ENCODE measurements around the gene CSMD2. TPM values are rescaled to one million over a fixed set of nuclear protein-coding genes. Genes with fewer than 3 reads are reported as not detected.

CSMD2 gene
- polyA plus RNA-seq, 1 of the 3 experiments (the other 2 are of a cell fraction): not detected

- TF ChIP-seq CTCF (IDR thresholded peaks at IDR 0.05) (no peak), SMC3 (IDR thresholded peaks at IDR 0.05; ENCODE audit: low read depth, low read length) (no peak), USF1 (IDR thresholded peaks at IDR 0.05; ENCODE audit: borderline replicate concordance, low read depth) (no peak), YY1 (IDR thresholded peaks at IDR 0.05; ENCODE audit: low read depth) (no peak), TAF1 (IDR thresholded peaks at IDR 0.05; ENCODE audit: borderline replicate concordance, low read depth, low read length) (no peak), POLR2AphosphoS5 (IDR thresholded peaks at IDR 0.05; ENCODE audit: low read depth, low read length) (no peak), TCF12 (IDR thresholded peaks at IDR 0.05) (no peak), FOXM1 (IDR thresholded peaks at IDR 0.05; ENCODE audit: low read depth) (no peak), ELF1 (IDR thresholded peaks at IDR 0.05) (no peak)
Measured at GRCh38 chr1:33706634-33707255, 458.3 kb downstream of the CSMD2 start (continued).

- H3K9me2 ChIP-seq: no peaks in the 10 kb centered on the region
- H4K20me1 ChIP-seq (ENCODE audit: insufficient read depth): no peaks in the 10 kb centered on the region
- TF ChIP-seq FOSL2 (IDR thresholded peaks at IDR 0.05; ENCODE audit: borderline replicate concordance, low read depth) (no peak), ZBTB33 (IDR thresholded peaks at IDR 0.05; ENCODE audit: borderline replicate concordance, low read depth) (no peak), POLR2AphosphoS5 (IDR thresholded peaks at IDR 0.05; ENCODE audit: low read depth, low read length) (no peak)
- H3K36me3 ChIP-seq (replicated peaks in 1 of 2; ENCODE audit: control insufficient read depth in 1 of 2, insufficient read depth in 2 of 2, low read length in 1 of 2): no peaks in the 10 kb centered on the region
- no peak overlapping the region for H3K4me2 ChIP-seq
- H3K9ac ChIP-seq: no peak overlapping the region
- H2AFZ ChIP-seq (ENCODE audit: low read depth): no peak overlapping the region
- POLR2A ChIA-PET: no interaction called here
- no peaks in the 10 kb centered on the region; a peak in 1 of 4 replicates for H3K4me1 ChIP-seq (ENCODE audit: control insufficient read depth in 1 of 2, insufficient read depth in 2 of 2, low read depth in 1 of 2, low read length in 1 of 2)
- no peak overlapping the region for H3K27ac ChIP-seq (ENCODE audit: low read depth in 2 of 2, low read length in 1 of 2)
- H3K27me3 ChIP-seq (ENCODE audit: insufficient read depth): no peaks in the 10 kb centered on the region
- CTCF ChIA-PET: interaction anchor here (0.9 to 1.8 kb wide), 5 partner anchors 9 to 460 kb away, joined by 3 to 5 read pairs (median 3); no protein-coding TSS in a partner anchor
- no peaks in the 10 kb centered on the region for H3K9me3 ChIP-seq
- 19% methylated on average over 3 of the region's 3 CpGs for WGBS (ENCODE audit: low lambda C conversion rate)
- no peaks in the 10 kb centered on the region for H3F3A ChIP-seq (replicated peaks; ENCODE audit: insufficient read depth)
- no peaks in the 10 kb centered on the region for H3K79me2 ChIP-seq (ENCODE audit: insufficient read depth)
- H3K4me3 ChIP-seq (ENCODE audit: low read depth in 2 of 2, low read length in 1 of 2): no peak overlapping the region
- DNase-seq: no peak
Measured at GRCh38 chr1:33703464-33703863, 461.6 kb downstream of the CSMD2 start.
